HL-60 (cell line): Measurements from ENCODE around the gene RXFP3.

Source experiments
- DNase-seq, 2 experiments: peaks; one replicate each; pipeline ENCODE4 v3.0.0-alpha.2; 2010 to 2020; ENCODE audit warnings: low read depth in 1 of 2, low spot score in 1 of 2
- H3K27ac ChIP-seq: fragments of 250-450 bp; sonication (Bioruptor Pico); replicated peaks from 2 replicates; pipeline ENCODE4 v1.5.1; 2020; ENCODE audit warnings: mild to moderate bottlenecking, moderate library complexity
- H3K27me3 ChIP-seq: fragments of 250-450 bp; sonication (Bioruptor Pico); 2 replicates; pipeline ENCODE4 v1.5.1; 2021; ENCODE audit warnings: mild to moderate bottlenecking, moderate library complexity; ENCODE audit not compliant: insufficient read depth, poor library complexity, severe bottlenecking
- H3K4me3 ChIP-seq: replicated peaks from 2 replicates; pipeline ENCODE4 v1.5.1; 2011; ENCODE audit warnings: mild to moderate bottlenecking, control low read depth, low read length; ENCODE audit not compliant: insufficient read depth
- GABPA ChIP-seq: IDR thresholded peaks from 2 replicates; pipeline ENCODE4 v1.6.1; 2012; ENCODE audit warnings: low read depth
- POLR2AphosphoS5 ChIP-seq: IDR thresholded peaks from 2 replicates; pipeline ENCODE4 v1.6.1; 2012; ENCODE audit warnings: low read depth
- SPI1 ChIP-seq: IDR thresholded peaks from 2 replicates; pipeline ENCODE4 v1.6.1; 2012; ENCODE audit warnings: low read depth, mild to moderate bottlenecking, borderline replicate concordance
- TF ChIP-seq, protein P1 (sequence below): IDR thresholded peaks from one replicate; pipeline ENCODE4 v1.5.1; 2011; ENCODE audit warnings: low read length, control low read depth, inconsistent platforms; ENCODE audit not compliant: insufficient read depth
- TF ChIP-seq, protein P2 (sequence below): IDR thresholded peaks from 2 replicates; pipeline ENCODE4 v1.6.1; 2012; ENCODE audit warnings: low read depth; ENCODE audit not compliant: insufficient replicate concordance

RXFP3 gene

DNA sequence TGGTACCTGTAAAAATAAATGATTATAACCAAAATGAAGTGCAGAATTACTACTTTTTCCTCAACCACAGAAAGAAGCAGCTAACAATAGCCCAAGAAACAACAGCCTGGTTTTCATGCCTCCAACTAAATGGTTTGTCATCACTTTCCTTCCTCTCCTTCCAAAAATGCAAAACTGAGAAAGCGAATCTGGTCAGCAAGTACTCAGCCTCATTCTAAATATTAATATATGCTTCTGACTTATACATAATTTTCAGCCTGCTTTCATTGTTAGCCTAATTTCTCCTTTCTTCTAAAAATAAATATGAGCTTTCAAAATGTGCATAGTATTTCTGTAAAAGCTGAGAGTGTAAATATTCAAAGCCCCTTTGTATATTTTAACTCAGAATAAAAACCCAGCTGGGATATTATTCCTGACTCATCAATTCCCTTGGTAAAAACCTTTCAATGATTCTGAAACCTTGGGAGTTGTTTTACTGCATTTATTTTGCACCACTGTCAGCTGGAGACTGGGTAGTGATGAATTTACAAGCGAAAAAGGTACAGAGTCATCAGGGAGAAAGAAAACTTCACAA lies 21.5 kb downstream of the RXFP3 start:
- Histone ChIP-seq H3K4me3 (no peak overlapping the region), H3K27me3 (no peaks in the 10 kb centered on the region), H3K27ac (no peak overlapping the region)
- DNase-seq, result no peak
- no peak for TF ChIP-seq SPI1
- no peak for TF ChIP-seq POLR2AphosphoS5
- TF ChIP-seq, protein P1, sequence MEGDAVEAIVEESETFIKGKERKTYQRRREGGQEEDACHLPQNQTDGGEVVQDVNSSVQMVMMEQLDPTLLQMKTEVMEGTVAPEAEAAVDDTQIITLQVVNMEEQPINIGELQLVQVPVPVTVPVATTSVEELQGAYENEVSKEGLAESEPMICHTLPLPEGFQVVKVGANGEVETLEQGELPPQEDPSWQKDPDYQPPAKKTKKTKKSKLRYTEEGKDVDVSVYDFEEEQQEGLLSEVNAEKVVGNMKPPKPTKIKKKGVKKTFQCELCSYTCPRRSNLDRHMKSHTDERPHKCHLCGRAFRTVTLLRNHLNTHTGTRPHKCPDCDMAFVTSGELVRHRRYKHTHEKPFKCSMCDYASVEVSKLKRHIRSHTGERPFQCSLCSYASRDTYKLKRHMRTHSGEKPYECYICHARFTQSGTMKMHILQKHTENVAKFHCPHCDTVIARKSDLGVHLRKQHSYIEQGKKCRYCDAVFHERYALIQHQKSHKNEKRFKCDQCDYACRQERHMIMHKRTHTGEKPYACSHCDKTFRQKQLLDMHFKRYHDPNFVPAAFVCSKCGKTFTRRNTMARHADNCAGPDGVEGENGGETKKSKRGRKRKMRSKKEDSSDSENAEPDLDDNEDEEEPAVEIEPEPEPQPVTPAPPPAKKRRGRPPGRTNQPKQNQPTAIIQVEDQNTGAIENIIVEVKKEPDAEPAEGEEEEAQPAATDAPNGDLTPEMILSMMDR, result no peak
- TF ChIP-seq, protein P2, sequence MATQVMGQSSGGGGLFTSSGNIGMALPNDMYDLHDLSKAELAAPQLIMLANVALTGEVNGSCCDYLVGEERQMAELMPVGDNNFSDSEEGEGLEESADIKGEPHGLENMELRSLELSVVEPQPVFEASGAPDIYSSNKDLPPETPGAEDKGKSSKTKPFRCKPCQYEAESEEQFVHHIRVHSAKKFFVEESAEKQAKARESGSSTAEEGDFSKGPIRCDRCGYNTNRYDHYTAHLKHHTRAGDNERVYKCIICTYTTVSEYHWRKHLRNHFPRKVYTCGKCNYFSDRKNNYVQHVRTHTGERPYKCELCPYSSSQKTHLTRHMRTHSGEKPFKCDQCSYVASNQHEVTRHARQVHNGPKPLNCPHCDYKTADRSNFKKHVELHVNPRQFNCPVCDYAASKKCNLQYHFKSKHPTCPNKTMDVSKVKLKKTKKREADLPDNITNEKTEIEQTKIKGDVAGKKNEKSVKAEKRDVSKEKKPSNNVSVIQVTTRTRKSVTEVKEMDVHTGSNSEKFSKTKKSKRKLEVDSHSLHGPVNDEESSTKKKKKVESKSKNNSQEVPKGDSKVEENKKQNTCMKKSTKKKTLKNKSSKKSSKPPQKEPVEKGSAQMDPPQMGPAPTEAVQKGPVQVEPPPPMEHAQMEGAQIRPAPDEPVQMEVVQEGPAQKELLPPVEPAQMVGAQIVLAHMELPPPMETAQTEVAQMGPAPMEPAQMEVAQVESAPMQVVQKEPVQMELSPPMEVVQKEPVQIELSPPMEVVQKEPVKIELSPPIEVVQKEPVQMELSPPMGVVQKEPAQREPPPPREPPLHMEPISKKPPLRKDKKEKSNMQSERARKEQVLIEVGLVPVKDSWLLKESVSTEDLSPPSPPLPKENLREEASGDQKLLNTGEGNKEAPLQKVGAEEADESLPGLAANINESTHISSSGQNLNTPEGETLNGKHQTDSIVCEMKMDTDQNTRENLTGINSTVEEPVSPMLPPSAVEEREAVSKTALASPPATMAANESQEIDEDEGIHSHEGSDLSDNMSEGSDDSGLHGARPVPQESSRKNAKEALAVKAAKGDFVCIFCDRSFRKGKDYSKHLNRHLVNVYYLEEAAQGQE, result no peak
- no peak for TF ChIP-seq GABPA

DNA sequence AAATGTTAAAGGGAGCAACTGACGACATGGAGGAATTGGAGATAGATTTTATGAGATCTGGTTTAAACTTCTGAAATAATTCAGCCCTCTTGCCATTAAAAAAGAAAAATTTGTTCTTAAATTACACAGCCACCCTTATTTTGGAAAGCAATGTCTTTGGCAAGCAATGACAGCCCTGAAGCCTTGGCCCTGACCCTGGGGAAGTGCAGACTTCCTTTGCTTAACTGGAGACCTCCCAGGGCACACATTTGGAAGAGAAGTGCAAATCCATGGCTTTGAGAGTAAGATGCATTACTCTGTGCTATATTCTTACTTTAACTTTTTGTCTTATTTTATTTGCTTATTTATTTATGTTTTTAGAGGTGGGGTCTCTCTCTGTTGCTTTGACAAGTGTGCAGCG lies 22.0 kb downstream of the RXFP3 start:
- H3K4me3 ChIP-seq, result no peak overlapping the region
- H3K27me3 ChIP-seq, result no peaks in the 10 kb centered on the region
- H3K27ac ChIP-seq, result no peak overlapping the region
- no peak for DNase-seq
- TF ChIP-seq, protein P1, result no peak
- TF ChIP-seq POLR2AphosphoS5 (no peak), SPI1 (no peak), GABPA (no peak)
- TF ChIP-seq, protein P2, result no peak

DNA sequence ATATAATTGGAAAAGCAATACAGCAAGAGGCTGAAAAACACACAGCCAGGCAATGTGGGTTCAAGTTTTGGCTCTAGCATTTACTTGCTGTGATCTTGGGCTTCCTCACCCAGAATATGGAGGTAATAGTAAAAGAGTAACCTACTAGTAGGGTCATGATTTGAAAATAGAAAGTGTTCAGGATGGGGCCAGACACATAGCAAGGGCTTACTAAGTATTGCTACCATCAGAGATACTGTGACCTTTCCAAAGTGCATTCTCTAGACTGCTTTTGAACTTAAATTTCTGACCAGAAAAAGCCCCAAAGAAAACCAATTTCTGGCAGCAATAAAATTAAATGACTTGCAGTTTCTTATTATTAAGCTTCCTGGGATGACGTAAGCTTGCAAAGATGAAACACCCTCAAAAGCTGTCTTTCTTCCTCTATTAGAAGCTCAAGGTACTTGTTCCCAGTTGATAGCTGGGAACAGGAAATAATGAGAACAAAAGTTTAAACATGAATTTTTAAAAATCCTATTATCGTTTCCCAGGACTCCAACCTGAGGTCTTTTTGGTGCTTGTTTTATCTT lies 28.0 kb downstream of the RXFP3 start:
- H3K4me3 ChIP-seq, result no peak overlapping the region
- TF ChIP-seq, protein P2, result no peak
- TF ChIP-seq, protein P1, result no peak
- TF ChIP-seq POLR2AphosphoS5, result no peak
- no peak for TF ChIP-seq SPI1
- TF ChIP-seq GABPA, result no peak

More for the DNA sequence above, 28.0 kb downstream of the RXFP3 start:
- no peak for DNase-seq
- H3K27me3 ChIP-seq, result no peaks in the 10 kb centered on the region
- H3K27ac ChIP-seq, result no peak overlapping the region
